ENCODE data around the gene PP2D1. TPM values are rescaled to one million over a fixed set of nuclear protein-coding genes. Genes with fewer than 3 reads are reported as not detected.

The PP2D1 gene
- total RNA-seq, 2 experiments from 2014 or later = not detected

GRCh38 chr3:19937459-19938294 lies 74.4 kb downstream of the PP2D1 start:
- ChIA-PET CTCF (interaction anchor here (0.9 to 1.1 kb wide), 4 partner anchors 8 to 119 kb away, joined by 3 read pairs; no protein-coding TSS in a partner anchor), POLR2A (interaction anchor here (0.6 to 1.8 kb wide), 7 partner anchors 10 to 949 kb away, joined by 3 to 13 read pairs (median 4); partner anchors contain the start of gene KAT2B)
- no peaks in the 10 kb centered on the region for H3K36me3 Mint-ChIP-seq
- intact Hi-C loops (cut with micrococcal nuclease) = loop anchor here (1.0 to 10.0 kb wide), 6 partner anchors 10 to 1383 kb away; partner anchors contain the start of genes RAB5A and SGO1
- H3K27me3 Mint-ChIP-seq = peaks cover 12% of the 10 kb centered on the region
- no peaks in the 10 kb centered on the region for H3K9me3 Mint-ChIP-seq
- H3K4me3 Mint-ChIP-seq = no peak overlapping the region
- peak overlapping the region; percentile 75 for H3K27ac Mint-ChIP-seq
- peaks cover 29% of the 10 kb centered on the region for H3K4me1 Mint-ChIP-seq (ENCODE audit: low read depth)
- peak; percentile 27 for DNase-seq

Other genes starting within 250 kb of the PP2D1 start
- under 1 TPM; 0.51 to 0.57 TPM for gene EFHB, start 78.0 kb downstream of the PP2D1 start, total RNA-seq
- 10 to 100 TPM; 55.6 to 65.3 TPM for gene RAB5A, start 65.2 kb downstream of the PP2D1 start, total RNA-seq
- 10 to 100 TPM; 43.4 to 49.0 TPM for gene KAT2B, start 28.2 kb upstream of the PP2D1 start, total RNA-seq
- gene SGO1, start 173.9 kb upstream of the PP2D1 start, total RNA-seq = 10 to 100 TPM; 37.4 to 37.8 TPM